H1 (cell line): ENCODE results near the gene CTLA4. TPM values are rescaled to one million over a fixed set of nuclear protein-coding genes. Genes with fewer than 3 reads are reported as not detected.

Experiments
- CTCF ChIA-PET: fragments of 300-600 bp; sonication (Branson Sonifier 250); formaldehyde crosslinking; loops from one replicate; lab custom pipeline; 2021; ENCODE audit not compliant: partially characterized antibody; lab: Charles Lee
- POLR2A ChIA-PET: fragments of 300-600 bp; sonication (Branson Sonifier 250); formaldehyde crosslinking; loops from one replicate; lab custom pipeline; 2021; ENCODE audit warnings: inconsistent platforms; ENCODE audit not compliant: partially characterized antibody; lab: Charles Lee
- DNase-seq, 2 experiments: peaks; one replicate each; pipeline versions ENCODE4 v3.0.0 to v3.0.0-alpha.2; 2010 to 2022; ENCODE audit warnings: low spot score in 2 of 2, low read depth in 1 of 2, mixed read lengths in 1 of 2
- FAIRE-seq: peaks from 2 replicates; lab custom pipeline; 2011; peaks lifted over from hg19 to GRCh38; lab: Jason Lieb, UNC
- H2AFZ ChIP-seq: 2 replicates; pipeline ENCODE4 v1.8.1; 2012; ENCODE audit warnings: low read length, inconsistent platforms
- H2AK5ac ChIP-seq: 2 replicates; pipeline ENCODE4 v1.6.1; 2013; ENCODE audit warnings: low read depth, low read length
- H2BK120ac ChIP-seq: replicated peaks from 2 replicates; pipeline ENCODE3; 2013; ENCODE audit warnings: low read depth, low read length, inconsistent platforms
- H2BK12ac ChIP-seq: 2 replicates; pipeline ENCODE4 v1.6.1; 2013; ENCODE audit warnings: low read depth, low read length
- H2BK15ac ChIP-seq: 2 replicates; pipeline ENCODE4 v1.6.1; 2013; ENCODE audit warnings: low read length
- H2BK20ac ChIP-seq: 2 replicates; pipeline ENCODE4 v1.6.1; 2013; ENCODE audit warnings: low read length
- H2BK5ac ChIP-seq: 2 replicates; pipeline ENCODE4 v1.6.1; 2013; ENCODE audit warnings: low read depth, low read length
- H3K14ac ChIP-seq: 2 replicates; pipeline ENCODE4 v1.6.1; 2013; ENCODE audit warnings: inconsistent platforms; ENCODE audit not compliant: insufficient read length
- H3K18ac ChIP-seq: 2 replicates; pipeline ENCODE4 v1.6.1; 2013; ENCODE audit warnings: low read length; ENCODE audit errors: extremely low read depth
- H3K23ac ChIP-seq: 2 replicates; pipeline ENCODE4 v1.6.1; 2013; ENCODE audit warnings: inconsistent platforms; ENCODE audit not compliant: insufficient read length
- H3K23me2 ChIP-seq: 2 replicates; pipeline ENCODE4 v1.6.1; 2013; ENCODE audit warnings: low read depth, low read length
- H3K27ac ChIP-seq: 2 replicates; pipeline ENCODE4 v1.6.1; 2011; ENCODE audit warnings: low read depth, low read length, inconsistent platforms
- H3K27me3 ChIP-seq, 4 experiments: replicated peaks in 1 of 4; 1 replicate in 1 of 4; 2 replicates in 3 of 4; pipeline versions ENCODE4 v1.6.1 to v1.8.1; 2011 to 2013; ENCODE audit warnings: low read length in 3 of 4, mild to moderate bottlenecking in 3 of 4, inconsistent platforms in 2 of 4, mixed read lengths in 2 of 4, moderate library complexity in 1 of 4; ENCODE audit not compliant: control insufficient read depth in 3 of 4, insufficient read depth in 3 of 4; ENCODE audit errors: extremely low read depth in 1 of 4
- H3K36me3 ChIP-seq, 4 experiments: 2 replicates each; pipeline versions ENCODE4 v1.6.1 to v1.8.1; 2011 to 2013; ENCODE audit warnings: mild to moderate bottlenecking in 4 of 4, low read length in 3 of 4, moderate library complexity in 2 of 4, control low read depth in 1 of 4, inconsistent platforms in 1 of 4; ENCODE audit not compliant: insufficient read depth in 4 of 4, control insufficient read depth in 2 of 4
- H3K4ac ChIP-seq: replicated peaks from 2 replicates; pipeline ENCODE3; 2013; ENCODE audit warnings: low read length, low read depth, mixed read lengths, inconsistent platforms; ENCODE audit not compliant: insufficient read length
- H3K4me1 ChIP-seq, 4 experiments: replicated peaks in 1 of 4; 1 replicate in 1 of 4; 2 replicates in 3 of 4; pipeline versions ENCODE4 v1.6.1 to v1.8.1; 2011 to 2013; ENCODE audit warnings: low read length in 3 of 4, inconsistent platforms in 2 of 4, mixed read lengths in 1 of 4; ENCODE audit not compliant: insufficient read depth in 4 of 4, control insufficient read depth in 3 of 4
- H3K4me2 ChIP-seq, 2 experiments: 2 replicates each; pipeline versions ENCODE4 v1.6.1 to v1.8.1; 2011 to 2013; ENCODE audit warnings: low read depth in 2 of 2, low read length in 2 of 2, control low read depth in 1 of 2, inconsistent platforms in 1 of 2, mild to moderate bottlenecking in 1 of 2; ENCODE audit not compliant: insufficient read depth in 1 of 2
- H3K4me3 ChIP-seq, 4 experiments: fragments of 200-600, 300-600 bp in 1 of 4; sonication (generic), shearing (Covaris generic), sonication (Bioruptor Twin) in 1 of 4; 2 replicates each; pipeline versions ENCODE4 v1.5.1 to v1.8.1; 2011 to 2016; ENCODE audit warnings: low read length in 4 of 4, low read depth in 3 of 4, control low read depth in 2 of 4, inconsistent platforms in 2 of 4, mild to moderate bottlenecking in 2 of 4, mixed read lengths in 1 of 4, moderate library complexity in 1 of 4; ENCODE audit not compliant: insufficient read depth in 2 of 4; ENCODE audit errors: extremely low read depth in 1 of 4
- H3K56ac ChIP-seq: replicated peaks from 2 replicates; pipeline ENCODE3; 2013; ENCODE audit warnings: low read depth, mild to moderate bottlenecking, mixed read lengths, low read length, inconsistent platforms; ENCODE audit not compliant: insufficient read length
- H3K79me1 ChIP-seq: 2 replicates; pipeline ENCODE4 v1.6.1; 2013; ENCODE audit warnings: low read depth, low read length, control low read depth
- H3K79me2 ChIP-seq, 2 experiments: 2 replicates each; pipeline versions ENCODE4 v1.6.1 to v1.8.1; 2012 to 2013; ENCODE audit warnings: low read length in 2 of 2, mild to moderate bottlenecking in 2 of 2, inconsistent platforms in 1 of 2; ENCODE audit not compliant: insufficient read depth in 2 of 2, control insufficient read depth in 1 of 2
- H3K9ac ChIP-seq, 4 experiments: replicated peaks in 1 of 4; 1 replicate in 1 of 4; 2 replicates in 3 of 4; pipeline versions ENCODE4 v1.6.1 to v1.8.1; 2011 to 2013; ENCODE audit warnings: low read depth in 3 of 4, low read length in 3 of 4, control low read depth in 2 of 4, mild to moderate bottlenecking in 2 of 4, moderate library complexity in 2 of 4, inconsistent platforms in 1 of 4; ENCODE audit errors: extremely low read depth in 1 of 4
- H3K9me3 ChIP-seq, 2 experiments: 2 replicates each; pipeline versions ENCODE4 v1.6.1 to v1.8.1; 2012 to 2013; ENCODE audit warnings: mild to moderate bottlenecking in 2 of 2, moderate library complexity in 2 of 2, control low read depth in 1 of 2, inconsistent platforms in 1 of 2, low read depth in 1 of 2, low read length in 1 of 2, mixed read lengths in 1 of 2; ENCODE audit not compliant: insufficient read depth in 2 of 2
- H4K20me1 ChIP-seq, 2 experiments: replicated peaks in 1 of 2; 2 replicates each; pipeline versions ENCODE3 to v1.8.1; 2011 to 2013; ENCODE audit warnings: inconsistent platforms in 2 of 2, low read length in 2 of 2, mild to moderate bottlenecking in 1 of 2; ENCODE audit not compliant: insufficient read depth in 2 of 2, control insufficient read depth in 1 of 2
- H4K5ac ChIP-seq: 2 replicates; pipeline ENCODE4 v1.6.1; 2013; ENCODE audit warnings: low read length, low read depth, mixed read lengths, inconsistent platforms; ENCODE audit not compliant: insufficient read length
- H4K8ac ChIP-seq: 2 replicates; pipeline ENCODE4 v1.8.0; 2013; ENCODE audit warnings: mild to moderate bottlenecking, moderate library complexity, low read length, inconsistent platforms; ENCODE audit not compliant: insufficient read depth; ENCODE audit errors: extremely low read depth
- H4K91ac ChIP-seq: replicated peaks from 2 replicates; pipeline ENCODE3; 2013; ENCODE audit warnings: low read length, mixed read lengths, inconsistent platforms; ENCODE audit not compliant: insufficient read length
- CBX5 ChIP-seq: fragments of 300-800, 300-1000 bp; sonication (generic); IDR thresholded peaks from 2 replicates; pipeline ENCODE4 v1.7.1; 2016; ENCODE audit warnings: antibody characterized with exemption, low read length, low read depth
- GTF2F1 ChIP-seq: IDR thresholded peaks from 2 replicates; pipeline ENCODE4 v1.6.1; 2012; ENCODE audit warnings: low read depth, low read length, improper control_type of control experiment, borderline replicate concordance
- HDAC2 ChIP-seq, 2 experiments: fragments of 300-600 bp in 1 of 2; sonication (generic) in 1 of 2; IDR thresholded peaks; 2 replicates each; pipeline ENCODE4 v1.6.1; 2011 to 2012; ENCODE audit warnings: low read depth in 2 of 2, low read length in 2 of 2, mild to moderate bottlenecking in 2 of 2, moderate library complexity in 2 of 2, borderline replicate concordance in 1 of 2, inconsistent platforms in 1 of 2
- JUN ChIP-seq: IDR thresholded peaks from 2 replicates; pipeline ENCODE4 v1.6.1; 2011; ENCODE audit warnings: low read depth, mild to moderate bottlenecking, improper control_type of control experiment, low read length
- MAFK ChIP-seq: IDR thresholded peaks from 2 replicates; pipeline ENCODE4 v1.6.1; 2012; ENCODE audit warnings: low read depth, mild to moderate bottlenecking, improper control_type of control experiment, low read length
- POLR2AphosphoS5 ChIP-seq: IDR thresholded peaks from 2 replicates; pipeline ENCODE4 v1.6.1; 2011; ENCODE audit warnings: low read depth, low read length
- SAP30 ChIP-seq: fragments of 300-600 bp; sonication (generic); IDR thresholded peaks from 2 replicates; pipeline ENCODE4 v1.7.1; 2012; ENCODE audit warnings: low read length, moderate library complexity, mild to moderate bottlenecking, inconsistent platforms; ENCODE audit not compliant: insufficient read depth, insufficient replicate concordance
- SIRT6 ChIP-seq: IDR thresholded peaks from one replicate; pipeline ENCODE4 v1.7.1; 2012; ENCODE audit warnings: low read length, inconsistent platforms
- TAF1 ChIP-seq: IDR thresholded peaks from 2 replicates; pipeline ENCODE4 v1.6.1; 2011; ENCODE audit warnings: mild to moderate bottlenecking, low read depth, low read length
- ZNF274 ChIP-seq: IDR thresholded peaks from 2 replicates; pipeline ENCODE4 v1.7.0; 2012; ENCODE audit warnings: low read length, borderline replicate concordance; ENCODE audit errors: extremely low read depth
- polyA plus RNA-seq, 7 experiments: library from polyadenylated mRNA; depleted of rRNA in 3 of 7; stranded (reverse) in 5 of 7; unstranded in 2 of 7; fragments of >200 nt in 5 of 7; fragments of 200-250 nt in 2 of 7; gene quantifications; 1 replicate in 5 of 7; 2 replicates in 1 of 7; 4 replicates in 1 of 7; pipeline versions ENCODE4 v1.2.1 to v1.2.3, GENCODE V29; 2011 to 2013; ENCODE audit warnings: missing spikeins in 2 of 7, mixed read lengths in 2 of 7
- total RNA-seq: library from RNA; stranded (reverse); fragmentation: NEBNext Ultra II Directional; extraction: Animal tissue kit (Norgen Biotek cat#: 25700); gene quantifications from 2 replicates; pipeline ENCODE4 v1.2.1, GENCODE V29; 2021
- TF ChIP-seq, protein P1 (sequence below), 3 experiments: IDR thresholded peaks; 1 replicate in 2 of 3; 2 replicates in 1 of 3; pipeline versions ENCODE4 v1.5.1 to v1.6.1; 2011; ENCODE audit warnings: low read length in 3 of 3, mild to moderate bottlenecking in 3 of 3, inconsistent platforms in 2 of 3, low read depth in 1 of 3, moderate library complexity in 1 of 3; ENCODE audit not compliant: insufficient read depth in 1 of 3; ENCODE audit errors: control extremely low read depth in 1 of 3

The CTLA4 gene
- total and polyA plus RNA-seq, 2 of the 8 experiments (the other 6 are each of a cell fraction or from before 2014, with no cell fraction given) = not detected

DNA sequence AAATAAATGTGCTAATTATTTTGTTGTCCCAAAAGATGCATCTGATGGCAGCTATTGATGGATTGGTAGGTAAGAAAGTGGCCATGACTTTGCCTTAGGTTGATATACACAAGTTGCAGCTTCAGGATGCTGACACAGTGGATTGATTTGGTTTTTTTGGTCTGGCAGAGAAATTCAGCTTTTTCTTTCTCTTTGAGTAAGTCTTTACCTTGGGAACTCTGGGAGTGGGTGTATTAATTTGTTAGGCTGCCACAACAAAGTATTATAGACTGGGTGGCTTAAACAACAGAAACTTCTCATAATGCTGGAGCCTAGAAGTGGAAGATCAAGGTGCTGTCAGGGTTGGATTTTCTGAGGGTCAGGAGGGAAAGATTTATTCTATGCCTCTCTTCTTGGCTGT lies 49.2 kb downstream of the CTLA4 start:
- no peak overlapping the region for H4K5ac ChIP-seq
- FAIRE-seq = no peak
- no peaks in the 10 kb centered on the region for H3K23me2 ChIP-seq
- H2AFZ ChIP-seq = no peak overlapping the region
- H3K4me1 ChIP-seq = peaks cover 0 to 3% (median 2%) of the 10 kb centered on the region in 4 experiments; a peak in 3 of 7 replicates
- H2BK15ac ChIP-seq = no peak overlapping the region
- H2BK20ac ChIP-seq = no peak overlapping the region
- no peak overlapping the region for H3K4ac ChIP-seq
- H3K4me2 ChIP-seq = no peak overlapping the region
- no peaks in the 10 kb centered on the region for H3K36me3 ChIP-seq
- H2BK120ac ChIP-seq = no peak overlapping the region
- H3K27me3 ChIP-seq = no peaks in the 10 kb centered on the region
- ChIA-PET CTCF (interaction anchor here (0.6 kb wide), 1 partner anchor 49 kb away, joined by 3 read pairs; no protein-coding TSS in a partner anchor), POLR2A (no interaction called here)
- TF ChIP-seq JUN (no peak), POLR2AphosphoS5 (no peak), MAFK (no peak), ZNF274 (no peak), HDAC2 (IDR thresholded peaks at IDR 0.05; ENCODE audit: borderline replicate concordance in 1 of 2, low read depth in 2 of 2, low read length in 2 of 2) (no peak), SAP30 (no peak), GTF2F1 (no peak), CBX5 (no peak), SIRT6 (no peak), TAF1 (no peak)
- TF ChIP-seq, protein P1, sequence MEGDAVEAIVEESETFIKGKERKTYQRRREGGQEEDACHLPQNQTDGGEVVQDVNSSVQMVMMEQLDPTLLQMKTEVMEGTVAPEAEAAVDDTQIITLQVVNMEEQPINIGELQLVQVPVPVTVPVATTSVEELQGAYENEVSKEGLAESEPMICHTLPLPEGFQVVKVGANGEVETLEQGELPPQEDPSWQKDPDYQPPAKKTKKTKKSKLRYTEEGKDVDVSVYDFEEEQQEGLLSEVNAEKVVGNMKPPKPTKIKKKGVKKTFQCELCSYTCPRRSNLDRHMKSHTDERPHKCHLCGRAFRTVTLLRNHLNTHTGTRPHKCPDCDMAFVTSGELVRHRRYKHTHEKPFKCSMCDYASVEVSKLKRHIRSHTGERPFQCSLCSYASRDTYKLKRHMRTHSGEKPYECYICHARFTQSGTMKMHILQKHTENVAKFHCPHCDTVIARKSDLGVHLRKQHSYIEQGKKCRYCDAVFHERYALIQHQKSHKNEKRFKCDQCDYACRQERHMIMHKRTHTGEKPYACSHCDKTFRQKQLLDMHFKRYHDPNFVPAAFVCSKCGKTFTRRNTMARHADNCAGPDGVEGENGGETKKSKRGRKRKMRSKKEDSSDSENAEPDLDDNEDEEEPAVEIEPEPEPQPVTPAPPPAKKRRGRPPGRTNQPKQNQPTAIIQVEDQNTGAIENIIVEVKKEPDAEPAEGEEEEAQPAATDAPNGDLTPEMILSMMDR (IDR thresholded peaks at IDR 0.05; ENCODE audit: control extremely low read depth in 1 of 3, insufficient read depth in 1 of 3, low read depth in 1 of 3, low read length in 3 of 3) = no peak
- no peaks in the 10 kb centered on the region for H4K20me1 ChIP-seq
- no peak overlapping the region for H3K18ac ChIP-seq
- no peak overlapping the region for H3K14ac ChIP-seq
- H3K4me3 ChIP-seq = no peak overlapping the region
- H2BK5ac ChIP-seq = no peak overlapping the region
- H3K79me2 ChIP-seq = no peaks in the 10 kb centered on the region
- H3K23ac ChIP-seq = no peak overlapping the region
- no peak overlapping the region for H2AK5ac ChIP-seq
- no peaks in the 10 kb centered on the region for H3K79me1 ChIP-seq
- H3K9ac ChIP-seq = no peak overlapping the region
- no peak overlapping the region for H3K27ac ChIP-seq
- no peaks in the 10 kb centered on the region for H3K9me3 ChIP-seq
- no peak overlapping the region for H3K56ac ChIP-seq
- H4K91ac ChIP-seq = no peak overlapping the region
- H2BK12ac ChIP-seq = no peak overlapping the region
- no peak for DNase-seq
- no peak overlapping the region for H4K8ac ChIP-seq
